Endothelial cell (in vitro differentiated cells): ENCODE data around the gene NACA2. TPM values are rescaled to one million over a fixed set of nuclear protein-coding genes. Genes with fewer than 3 reads are reported as not detected.

ENCODE experiments used
- DNase-seq: peaks from one replicate; pipeline ENCODE4 v3.0.0; 2021; ENCODE audit warnings: low spot score
- H3K27ac Mint-ChIP-seq: one replicate; pipeline ENCODE4 v1.8.0; 2021; ENCODE audit warnings: mixed read lengths, inconsistent platforms; ENCODE audit not compliant: unreplicated experiment
- H3K27me3 Mint-ChIP-seq: one replicate; pipeline ENCODE4 v1.8.0; 2021; ENCODE audit warnings: mild to moderate bottlenecking, moderate library complexity, mixed read lengths, inconsistent platforms; ENCODE audit not compliant: unreplicated experiment
- H3K36me3 Mint-ChIP-seq: one replicate; pipeline ENCODE4 v1.8.0; 2021; ENCODE audit warnings: mild to moderate bottlenecking, low read depth, mixed read lengths, inconsistent platforms; ENCODE audit not compliant: unreplicated experiment
- H3K4me1 Mint-ChIP-seq: one replicate; pipeline ENCODE4 v1.8.0; 2021; ENCODE audit warnings: mild to moderate bottlenecking, mixed read lengths, inconsistent platforms; ENCODE audit not compliant: unreplicated experiment
- H3K4me3 Mint-ChIP-seq: one replicate; pipeline ENCODE4 v1.8.0; 2021; ENCODE audit warnings: mild to moderate bottlenecking, mixed read lengths, inconsistent platforms; ENCODE audit not compliant: unreplicated experiment
- H3K9me3 Mint-ChIP-seq: one replicate; pipeline ENCODE4 v1.8.0; 2021; ENCODE audit warnings: mixed read lengths, inconsistent platforms; ENCODE audit not compliant: unreplicated experiment
- total RNA-seq: library from RNA; stranded (reverse); fragmentation: NEBNext Ultra II Directional; extraction: Animal tissue kit (Norgen Biotek cat#: 25700); gene quantifications from one replicate; pipeline ENCODE4 v1.2.1, GENCODE V29; 2021; ENCODE audit not compliant: unreplicated experiment
- TF ChIP-seq, protein P1 (sequence below): fragments of 200-600 bp; sonication (generic); IDR thresholded peaks from one replicate; pipeline ENCODE4 v1.5.0; 2021; ENCODE audit warnings: antibody characterized with exemption; ENCODE audit not compliant: unreplicated experiment

Gene NACA2
- total RNA-seq, 1 donor from 2014 or later, result not detected

DNA sequence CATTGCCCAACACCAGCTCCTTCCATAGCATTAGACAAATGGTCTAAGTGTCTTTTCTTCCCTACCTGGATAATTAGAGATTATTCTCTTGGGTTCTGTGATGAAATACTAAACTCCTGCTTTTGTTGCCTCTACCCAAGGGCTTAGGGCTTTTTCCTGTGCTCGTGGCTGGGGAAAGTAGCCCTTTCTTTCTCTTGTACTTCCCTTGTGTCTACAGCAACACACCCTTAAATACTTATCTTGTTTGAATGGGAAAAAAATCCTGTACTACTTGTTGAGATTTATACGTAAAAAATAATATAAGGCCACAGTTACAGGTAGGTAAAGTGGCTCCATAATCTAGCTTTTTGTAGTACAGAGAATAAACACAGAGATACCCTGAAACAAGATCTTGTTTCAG lies 7.0 kb upstream of the NACA2 start:
- no peak overlapping the region for H3K4me3 Mint-ChIP-seq
- H3K27ac Mint-ChIP-seq, result no peak overlapping the region
- no peaks in the 10 kb centered on the region for H3K27me3 Mint-ChIP-seq
- H3K9me3 Mint-ChIP-seq, result no peaks in the 10 kb centered on the region
- no peaks in the 10 kb centered on the region for H3K36me3 Mint-ChIP-seq
- TF ChIP-seq, protein P1, sequence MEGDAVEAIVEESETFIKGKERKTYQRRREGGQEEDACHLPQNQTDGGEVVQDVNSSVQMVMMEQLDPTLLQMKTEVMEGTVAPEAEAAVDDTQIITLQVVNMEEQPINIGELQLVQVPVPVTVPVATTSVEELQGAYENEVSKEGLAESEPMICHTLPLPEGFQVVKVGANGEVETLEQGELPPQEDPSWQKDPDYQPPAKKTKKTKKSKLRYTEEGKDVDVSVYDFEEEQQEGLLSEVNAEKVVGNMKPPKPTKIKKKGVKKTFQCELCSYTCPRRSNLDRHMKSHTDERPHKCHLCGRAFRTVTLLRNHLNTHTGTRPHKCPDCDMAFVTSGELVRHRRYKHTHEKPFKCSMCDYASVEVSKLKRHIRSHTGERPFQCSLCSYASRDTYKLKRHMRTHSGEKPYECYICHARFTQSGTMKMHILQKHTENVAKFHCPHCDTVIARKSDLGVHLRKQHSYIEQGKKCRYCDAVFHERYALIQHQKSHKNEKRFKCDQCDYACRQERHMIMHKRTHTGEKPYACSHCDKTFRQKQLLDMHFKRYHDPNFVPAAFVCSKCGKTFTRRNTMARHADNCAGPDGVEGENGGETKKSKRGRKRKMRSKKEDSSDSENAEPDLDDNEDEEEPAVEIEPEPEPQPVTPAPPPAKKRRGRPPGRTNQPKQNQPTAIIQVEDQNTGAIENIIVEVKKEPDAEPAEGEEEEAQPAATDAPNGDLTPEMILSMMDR, result no peak
- H3K4me1 Mint-ChIP-seq, result no peaks in the 10 kb centered on the region
- DNase-seq, result no peak

DNA sequence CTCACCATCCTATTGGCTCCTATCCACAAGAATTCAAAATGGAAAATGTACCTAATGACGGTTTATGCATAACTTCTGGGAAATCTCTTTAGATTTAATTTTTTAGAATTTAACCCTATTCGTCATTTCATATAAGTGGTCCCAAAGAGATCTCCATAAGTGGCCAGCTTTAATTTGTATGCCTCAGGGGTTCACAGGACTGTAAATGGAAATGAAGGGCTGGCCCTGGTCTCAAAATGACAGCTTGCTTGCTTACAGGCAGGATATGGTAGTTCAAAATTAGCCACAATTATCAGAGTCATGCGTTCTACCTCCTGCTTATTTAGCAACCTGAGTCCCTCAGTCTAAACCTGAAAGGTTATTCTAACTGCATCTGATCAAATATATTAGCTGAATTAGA lies 6.6 kb upstream of the NACA2 start:
- Mint-ChIP-seq H3K4me3 (no peak overlapping the region), H3K9me3 (no peaks in the 10 kb centered on the region), H3K4me1 (no peaks in the 10 kb centered on the region), H3K27ac (no peak overlapping the region), H3K27me3 (no peaks in the 10 kb centered on the region), H3K36me3 (no peaks in the 10 kb centered on the region)
- TF ChIP-seq, protein P1, result no peak
- no peak for DNase-seq

GRCh38 chr17:61595418-61596186 lies 4.6 kb upstream of the NACA2 start:
- no peak overlapping the region for H3K27ac Mint-ChIP-seq
- no peaks in the 10 kb centered on the region for H3K36me3 Mint-ChIP-seq
- TF ChIP-seq, protein P1, result no peak
- no peaks in the 10 kb centered on the region for H3K27me3 Mint-ChIP-seq
- H3K4me3 Mint-ChIP-seq, result no peak overlapping the region
- H3K4me1 Mint-ChIP-seq, result no peaks in the 10 kb centered on the region
- no peak for DNase-seq
- no peaks in the 10 kb centered on the region for H3K9me3 Mint-ChIP-seq

GRCh38 chr17:61594294-61594825 lies 3.3 kb upstream of the NACA2 start:
- DNase-seq, result no peak
- Mint-ChIP-seq H3K4me3 (no peak overlapping the region), H3K27me3 (no peaks in the 10 kb centered on the region), H3K36me3 (no peaks in the 10 kb centered on the region), H3K9me3 (no peaks in the 10 kb centered on the region), H3K4me1 (no peaks in the 10 kb centered on the region), H3K27ac (no peak overlapping the region)
- TF ChIP-seq, protein P1, result no peak

- no peak overlapping the region for H3K4me3 Mint-ChIP-seq
- H3K27ac Mint-ChIP-seq, result no peak overlapping the region
- no peaks in the 10 kb centered on the region for H3K4me1 Mint-ChIP-seq
- DNase-seq, result no peak
- no peaks in the 10 kb centered on the region for H3K36me3 Mint-ChIP-seq
- no peaks in the 10 kb centered on the region for H3K27me3 Mint-ChIP-seq
- H3K9me3 Mint-ChIP-seq, result no peaks in the 10 kb centered on the region
- TF ChIP-seq, protein P1, result no peak
Measured at GRCh38 chr17:61593426-61593825, 2.4 kb upstream of the NACA2 start.
